GM23248 (cell line): ENCODE measurements around the gene OTOGL. TPM values are rescaled to one million over a fixed set of nuclear protein-coding genes. Genes with fewer than 3 reads are reported as not detected.
"Not testable (repeated sequence)": the region's sequence is repeated elsewhere in the genome, so short reads cannot be mapped to it uniquely, and the experiment has no call there.

Source experiments
- DNase-seq: peaks from one replicate; pipeline ENCODE4 v3.0.0-alpha.2; 2015
- H2AFZ ChIP-seq: fragments of 200-600 bp; sonication (generic); 2 replicates; pipeline ENCODE4 v1.6.1; 2016; ENCODE audit warnings: antibody characterized with exemption
- H3F3A ChIP-seq: fragments of 200-600 bp; sonication (generic); 2 replicates; pipeline ENCODE4 v1.6.1; 2016; ENCODE audit warnings: mild to moderate bottlenecking, antibody characterized with exemption, mixed run types; ENCODE audit not compliant: insufficient read depth
- H3K27ac ChIP-seq: fragments of 200-600 bp; sonication (generic); 2 replicates; pipeline ENCODE4 v1.5.1; 2016; ENCODE audit warnings: mild to moderate bottlenecking
- H3K27me3 ChIP-seq: fragments of 200-600 bp; sonication (generic); replicated peaks from 2 replicates; pipeline ENCODE4 v1.6.1; 2016; ENCODE audit warnings: mild to moderate bottlenecking; ENCODE audit not compliant: insufficient read depth
- H3K36me3 ChIP-seq: fragments of 200-600 bp; sonication (generic); 2 replicates; pipeline ENCODE4 v1.6.1; 2016; ENCODE audit warnings: low read depth, mild to moderate bottlenecking
- H3K4me1 ChIP-seq: fragments of 200-600 bp; sonication (generic); 2 replicates; pipeline ENCODE4 v1.6.1; 2016; ENCODE audit warnings: mild to moderate bottlenecking; ENCODE audit not compliant: insufficient read depth
- H3K4me2 ChIP-seq: fragments of 200-600 bp; sonication (generic); one replicate; pipeline ENCODE4 v1.6.1; 2016; ENCODE audit warnings: mild to moderate bottlenecking; ENCODE audit not compliant: unreplicated experiment
- H3K4me3 ChIP-seq: fragments of 200-600 bp; sonication (generic); 2 replicates; pipeline ENCODE4 v1.5.1; 2016; ENCODE audit warnings: mild to moderate bottlenecking
- H3K79me2 ChIP-seq: fragments of 200-600 bp; sonication (generic); 2 replicates; pipeline ENCODE4 v1.6.1; 2016; ENCODE audit warnings: mild to moderate bottlenecking; ENCODE audit not compliant: insufficient read depth
- H3K9ac ChIP-seq: fragments of 200-600 bp; sonication (generic); 2 replicates; pipeline ENCODE4 v1.6.1; 2016; ENCODE audit warnings: mild to moderate bottlenecking
- H3K9me2 ChIP-seq: fragments of 200-600 bp; sonication (generic); 2 replicates; pipeline ENCODE4 v1.6.1; 2016; ENCODE audit warnings: mixed run types, mild to moderate bottlenecking, moderate library complexity; ENCODE audit not compliant: insufficient read depth
- H3K9me3 ChIP-seq: fragments of 200-600 bp; sonication (generic); one replicate; pipeline ENCODE4 v1.6.1; 2017; ENCODE audit warnings: low read depth
- H4K20me1 ChIP-seq: fragments of 200-600 bp; sonication (generic); 2 replicates; pipeline ENCODE4 v1.6.0; 2016; ENCODE audit not compliant: insufficient read depth
- EZH2 ChIP-seq: fragments of 200-600 bp; sonication (generic); IDR thresholded peaks from 2 replicates; pipeline ENCODE4 v1.6.1; 2018; ENCODE audit warnings: antibody characterized with exemption, mild to moderate bottlenecking; ENCODE audit not compliant: insufficient read depth, poor library complexity, severe bottlenecking
- EZH2phosphoT487 ChIP-seq: fragments of 200-600 bp; sonication (generic); IDR thresholded peaks from 2 replicates; pipeline ENCODE4 v1.6.1; 2018; ENCODE audit warnings: antibody characterized with exemption, moderate library complexity, mild to moderate bottlenecking, low read depth; ENCODE audit not compliant: insufficient read depth
- WGBS, 2 experiments: methylation state at CpG; one replicate each; pipeline ENCODE4 v1.1.6; 2015 to 2017; ENCODE audit warnings: low lambda C conversion rate in 2 of 2, low coverage in 1 of 2; ENCODE audit errors: missing lambda C conversion rate in 2 of 2; 5-methylcytosine and 5-hydroxymethylcytosine counted together
- in situ Hi-C: fragments of 300-500 bp; cut with MboI; formaldehyde crosslinking; loops from 2 replicates; pipeline ENCODE4 v1.15.0; 2020
- polyA plus RNA-seq: library from polyadenylated mRNA; unstranded; fragments of >200 nt; fragmentation: Nextera tagmentation; extraction: Ambion mirVana; gene quantifications from 2 replicates; pipeline ENCODE4 v1.2.1, GENCODE V29; 2016
- total RNA-seq: library from RNA; depleted of rRNA; stranded (reverse); fragments of >200 nt; shearing (Covaris generic); gene quantifications from 2 replicates; pipeline ENCODE4 v1.2.3, GENCODE V29; 2014

The OTOGL gene
- total and polyA plus RNA-seq, 2 experiments from 2014 or later, result under 0.01 to 0.09 TPM

- H3K9me3 ChIP-seq, result no peaks in the 10 kb centered on the region
- no peaks in the 10 kb centered on the region for H3K79me2 ChIP-seq
- no peaks in the 10 kb centered on the region for H4K20me1 ChIP-seq
- H3K36me3 ChIP-seq, result no peaks in the 10 kb centered on the region
- peak; percentile 5 for DNase-seq
- H3K4me1 ChIP-seq, result no peaks in the 10 kb centered on the region
- in situ Hi-C loops, result no loop called here
- no peaks in the 10 kb centered on the region for H3F3A ChIP-seq
- no peak overlapping the region for H2AFZ ChIP-seq
- H3K27me3 ChIP-seq, result no peaks in the 10 kb centered on the region
- no peak overlapping the region for H3K4me3 ChIP-seq
- no peaks in the 10 kb centered on the region for H3K9me2 ChIP-seq
- H3K4me2 ChIP-seq, result no peak overlapping the region
- 79 to 83% methylated on average over 3 of the region's 3 CpGs for WGBS, 2 experiments
- TF ChIP-seq EZH2phosphoT487 (no peak), EZH2 (no peak)
- no peak overlapping the region for H3K27ac ChIP-seq
- no peak overlapping the region for H3K9ac ChIP-seq
Observed at GRCh38 chr12:80299976-80300375, 200.6 kb downstream of the OTOGL start.

- H3F3A ChIP-seq, H3K9me3 ChIP-seq, H3K4me1 ChIP-seq, H3K79me2 ChIP-seq, H3K27me3 ChIP-seq, DNase-seq, H3K4me2 ChIP-seq, H4K20me1 ChIP-seq, H3K9me2 ChIP-seq, H3K27ac ChIP-seq, H3K9ac ChIP-seq, H2AFZ ChIP-seq, in situ Hi-C loops, H3K4me3 ChIP-seq, H3K36me3 ChIP-seq: not testable (repeated sequence)
- WGBS, 2 experiments, result 76% methylated on average over 12 of the region's 27 CpGs; no CpG with 5 or more reads in 1 of the 2 experiments
Observed at GRCh38 chr12:80307436-80307835, 208.1 kb downstream of the OTOGL start.

- in situ Hi-C loops, result no loop called here
- H3K4me3 ChIP-seq, result no peak overlapping the region
- peak; percentile 29 for DNase-seq
- no peak for TF ChIP-seq EZH2
- TF ChIP-seq EZH2phosphoT487, result no peak
- H3K36me3 ChIP-seq, result no peaks in the 10 kb centered on the region
- H3K4me2 ChIP-seq, result no peak overlapping the region
- H3F3A ChIP-seq, result no peaks in the 10 kb centered on the region
- H4K20me1 ChIP-seq, result no peaks in the 10 kb centered on the region
- no peaks in the 10 kb centered on the region for H3K4me1 ChIP-seq
- no peaks in the 10 kb centered on the region for H3K79me2 ChIP-seq
- no peaks in the 10 kb centered on the region for H3K9me3 ChIP-seq
- 0 out of 2 replicates have a peak overlapping the region, but pooled peaks have one; percentile 16 for H2AFZ ChIP-seq
- no peaks in the 10 kb centered on the region for H3K9me2 ChIP-seq
- no peak overlapping the region for H3K27ac ChIP-seq
- H3K9ac ChIP-seq, result no peak overlapping the region
- no peaks in the 10 kb centered on the region for H3K27me3 ChIP-seq
- 32 to 37% methylated on average over 3 of the region's 3 CpGs for WGBS, 2 experiments
Observed at GRCh38 chr12:80313209-80313608, 213.9 kb downstream of the OTOGL start.

- in situ Hi-C loops, result no loop called here
- no peak for DNase-seq
- peak overlapping the region; percentile 3; the same call in 1 of the 2 replicates for H2AFZ ChIP-seq
- H3K4me3 ChIP-seq, result no peak overlapping the region
- no peaks in the 10 kb centered on the region for H3K27me3 ChIP-seq
- H3K9ac ChIP-seq, result no peak overlapping the region
- H3K27ac ChIP-seq, result no peak overlapping the region
- H3K9me3 ChIP-seq, result no peaks in the 10 kb centered on the region
- H3K36me3 ChIP-seq, result no peaks in the 10 kb centered on the region
- no peaks in the 10 kb centered on the region for H4K20me1 ChIP-seq
- TF ChIP-seq EZH2phosphoT487 (no peak), EZH2 (no peak)
- H3F3A ChIP-seq, result no peaks in the 10 kb centered on the region
- H3K4me1 ChIP-seq, result no peaks in the 10 kb centered on the region
- WGBS, 2 experiments, result 86 to 87% methylated on average over 1 of the region's 1 CpG
- H3K4me2 ChIP-seq, result no peak overlapping the region
- no peaks in the 10 kb centered on the region for H3K9me2 ChIP-seq
- H3K79me2 ChIP-seq, result no peaks in the 10 kb centered on the region
Observed at GRCh38 chr12:80314741-80315140, 215.4 kb downstream of the OTOGL start.

GRCh38 chr12:80316222-80316621 is 216.9 kb downstream of the OTOGL start:
- DNase-seq, result no peak
- Histone ChIP-seq H4K20me1 (no peaks in the 10 kb centered on the region), H3K9me2 (no peaks in the 10 kb centered on the region), H3K9me3 (no peaks in the 10 kb centered on the region), H3K36me3 (no peaks in the 10 kb centered on the region), H2AFZ (0 out of 2 replicates have a peak overlapping the region, but pooled peaks have one; percentile 5), H3K4me2 (no peak overlapping the region), H3K27ac (no peak overlapping the region), H3K27me3 (no peaks in the 10 kb centered on the region), H3K4me1 (no peaks in the 10 kb centered on the region), H3K4me3 (no peak overlapping the region), H3K9ac (no peak overlapping the region), H3K79me2 (no peaks in the 10 kb centered on the region), H3F3A (no peaks in the 10 kb centered on the region)
- WGBS, 2 experiments, result 43 to 55% methylated on average over 2 of the region's 2 CpGs
- no peak for TF ChIP-seq EZH2phosphoT487
- no peak for TF ChIP-seq EZH2
- in situ Hi-C loops, result no loop called here
